Hematopoietic multipotent progenitor cell treated with erythropoietin and hydrocortisone succinate and interleukin-3 and kit ligand, for 6 days (in vitro differentiated cells): ENCODE measurements around the gene TMEM196.
"Not testable (repeated sequence)": the region's sequence is repeated elsewhere in the genome, so short reads cannot be mapped to it uniquely, and the experiment has no call there.

ENCODE experiments used
- DNase-seq: peaks from one replicate; pipeline ENCODE4 v3.0.0-alpha.2; 2015

The TMEM196 gene

DNA sequence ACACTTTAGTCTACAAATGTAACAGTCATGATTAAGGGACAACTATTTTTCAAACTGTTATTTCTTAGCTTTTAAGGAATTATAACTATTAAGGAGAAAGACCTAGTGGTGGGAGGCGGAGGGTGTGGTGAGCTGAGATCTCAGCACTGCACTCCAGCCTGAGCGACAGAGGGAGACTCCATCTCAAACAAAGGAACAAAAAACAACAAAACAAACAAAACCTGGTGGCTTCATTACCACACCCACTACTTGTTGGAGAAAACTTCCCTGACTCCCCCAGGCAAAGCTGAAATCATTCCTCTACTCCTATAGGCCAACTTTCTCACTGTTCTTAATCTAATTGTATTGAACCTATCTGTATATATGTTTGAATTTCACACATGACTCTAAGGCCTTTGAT lies 67.8 kb downstream of the TMEM196 start:
- no peak for DNase-seq

DNA sequence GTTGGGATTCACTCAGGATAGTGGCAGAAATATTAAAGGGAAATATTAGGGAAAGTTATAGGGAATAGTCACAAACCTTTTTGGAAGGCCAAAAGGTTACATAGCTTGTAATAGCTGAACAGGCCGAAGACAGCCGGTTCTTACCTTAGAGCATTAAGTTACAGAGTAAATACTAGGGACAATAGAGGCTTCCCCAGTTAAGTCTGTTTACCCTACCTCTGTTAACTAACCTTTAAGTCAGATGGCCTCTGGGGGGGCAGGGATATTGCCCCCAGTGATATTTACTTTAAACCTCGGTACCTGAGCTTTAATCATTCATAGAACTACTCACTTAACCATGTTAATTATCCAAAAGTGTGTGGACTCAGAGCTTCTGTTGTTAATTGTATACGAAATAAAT lies 71.9 kb downstream of the TMEM196 start:
- DNase-seq, result no peak

DNA sequence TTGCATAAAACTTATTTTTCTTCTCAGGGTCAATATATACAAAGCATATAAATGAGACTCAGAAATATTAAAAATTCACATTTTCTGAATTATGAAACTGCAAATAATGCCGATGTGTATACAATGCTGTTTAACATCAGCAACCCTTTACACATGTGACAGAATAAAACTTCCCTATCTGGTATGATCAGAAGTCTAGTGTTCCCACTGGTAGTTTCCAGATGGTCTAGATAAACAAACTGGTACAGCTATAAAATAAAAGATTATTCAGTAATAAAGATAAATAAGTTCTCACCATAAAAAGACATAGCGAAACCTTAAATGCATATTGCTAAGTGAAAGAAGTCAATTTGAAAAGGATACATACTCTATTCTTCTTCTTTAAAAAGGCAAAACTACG lies 72.5 kb downstream of the TMEM196 start:
- no peak for DNase-seq

DNA sequence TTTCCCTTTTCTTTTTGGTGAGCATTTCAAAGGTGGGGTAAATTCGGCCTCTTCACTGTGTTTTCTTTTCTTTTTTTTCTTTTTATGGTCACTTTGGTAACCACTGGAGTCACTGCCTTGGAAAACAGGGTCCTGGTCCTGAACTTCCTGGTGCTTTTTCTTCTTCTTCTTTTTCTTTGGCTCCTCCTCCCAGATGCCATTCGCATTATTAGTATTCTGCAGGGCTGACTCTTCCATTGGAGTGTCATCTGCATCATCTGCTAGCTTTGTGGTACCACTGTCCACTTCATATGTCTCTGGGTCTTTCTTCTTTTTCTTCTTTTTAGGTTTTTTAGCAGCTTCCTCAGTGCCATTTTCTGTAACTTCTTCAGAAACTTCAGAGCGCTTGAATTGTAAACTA lies 75.1 kb downstream of the TMEM196 start:
- no peak for DNase-seq

DNA sequence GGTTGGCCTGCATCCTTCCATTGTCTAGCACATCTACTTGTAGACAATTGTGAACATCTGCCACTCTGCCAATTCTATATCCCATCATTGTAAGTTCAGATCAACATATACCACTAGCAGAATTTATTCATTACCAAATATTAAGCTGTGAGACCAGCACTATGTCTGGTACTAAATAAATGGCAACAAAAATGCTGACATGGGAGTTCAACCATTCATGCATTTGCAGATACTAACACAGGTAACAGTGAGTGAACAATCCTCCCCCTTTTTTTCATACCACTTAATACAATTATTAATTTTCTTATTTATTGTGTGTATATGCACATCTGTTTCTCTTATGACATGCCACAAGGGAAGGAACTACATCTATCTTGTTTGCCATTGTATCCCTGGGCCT lies 76.5 kb downstream of the TMEM196 start:
- no peak for DNase-seq

DNA sequence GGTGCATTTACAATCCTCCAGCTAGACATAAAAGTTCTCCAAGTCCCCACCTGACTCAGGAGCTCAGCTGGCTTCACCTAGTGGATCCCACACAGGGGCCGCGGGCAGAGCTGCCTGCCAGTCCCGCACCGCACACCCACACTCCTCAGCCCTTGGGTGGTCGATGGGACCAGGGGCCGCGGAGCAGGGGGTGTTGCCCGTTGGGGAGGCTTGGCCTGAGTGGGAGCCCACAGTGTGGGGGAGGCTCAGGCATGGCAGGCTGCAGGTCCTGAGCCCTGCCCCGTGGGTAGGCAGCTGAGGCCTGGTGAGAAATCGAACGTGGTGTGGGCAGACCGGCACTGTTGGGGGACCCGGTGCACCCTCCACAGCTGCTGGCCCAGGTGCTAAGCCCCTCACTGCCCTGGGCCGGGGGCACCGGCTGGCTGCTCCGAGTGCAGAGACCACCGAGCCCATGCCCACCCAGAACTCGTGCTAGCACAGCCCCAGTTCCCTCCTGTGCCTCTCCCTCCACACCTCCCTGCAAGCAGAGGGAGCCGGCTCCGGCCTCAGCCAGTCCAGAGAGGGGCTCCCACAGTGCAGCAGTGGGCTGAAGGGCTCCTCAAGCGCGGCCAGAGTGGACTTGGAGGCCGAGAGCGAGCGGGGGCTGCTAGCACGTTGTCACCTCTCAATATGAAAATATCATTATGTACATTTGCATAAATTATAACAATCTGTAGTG lies 81.1 kb downstream of the TMEM196 start:
- DNase-seq, result no peak

DNA sequence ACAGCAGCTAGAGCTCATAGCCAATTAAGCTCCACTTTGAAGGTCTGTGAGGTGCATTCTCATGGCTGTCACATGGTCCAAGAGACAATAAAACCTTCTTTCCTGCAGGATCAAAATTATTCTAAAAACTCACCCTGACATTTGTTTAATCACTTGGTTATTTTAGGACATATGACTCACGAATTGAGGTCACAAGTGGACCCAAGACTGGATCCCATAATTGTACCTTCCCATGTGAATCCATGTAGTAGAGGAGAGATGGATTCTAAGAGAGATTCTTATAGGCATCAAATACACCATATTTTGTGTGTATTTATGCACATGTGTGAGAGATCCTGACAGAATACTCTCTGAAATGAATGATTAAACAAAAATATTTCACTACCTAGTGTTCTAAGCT lies 82.7 kb downstream of the TMEM196 start:
- DNase-seq, result no peak

DNA sequence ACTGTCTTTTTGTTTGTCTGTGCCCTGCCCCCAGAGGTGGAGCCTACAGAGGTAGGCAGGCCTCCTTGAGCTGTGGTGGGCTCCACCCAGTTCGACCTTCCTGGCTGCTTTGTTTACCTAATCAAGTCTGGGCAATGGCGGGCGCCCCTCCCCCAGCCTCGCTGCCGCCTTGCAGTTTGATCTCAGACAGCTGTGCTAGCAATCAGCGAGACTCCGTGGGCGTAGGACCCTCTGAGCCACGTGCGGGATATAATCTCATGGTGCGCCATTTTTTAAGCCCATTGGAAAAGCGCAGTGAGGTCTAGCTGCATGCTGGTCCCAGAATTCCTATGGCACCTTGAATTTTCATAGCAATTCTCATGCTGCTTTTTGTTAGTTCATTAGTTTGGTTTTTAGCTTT lies 84.3 kb downstream of the TMEM196 start:
- DNase-seq, result not testable (repeated sequence)

DNA sequence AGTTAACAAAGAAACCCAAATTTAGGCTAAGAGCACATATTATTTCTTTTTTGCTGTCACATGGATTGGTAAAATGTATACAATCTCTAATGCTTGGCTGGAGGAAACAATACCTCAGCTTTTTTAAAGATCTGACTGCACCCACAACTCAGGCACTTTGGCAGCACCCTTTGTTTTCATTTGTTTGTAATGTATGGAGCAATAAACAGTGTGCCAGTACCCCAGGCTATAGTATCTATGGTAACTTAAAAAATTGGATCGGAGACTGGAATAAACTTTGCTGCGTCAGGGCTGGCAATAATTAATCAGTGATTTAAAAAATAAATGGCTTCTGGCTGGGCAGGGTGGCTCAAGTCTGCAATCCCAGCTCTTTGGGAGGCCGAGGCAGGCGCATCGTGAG lies 91.8 kb downstream of the TMEM196 start:
- DNase-seq, result no peak

DNA sequence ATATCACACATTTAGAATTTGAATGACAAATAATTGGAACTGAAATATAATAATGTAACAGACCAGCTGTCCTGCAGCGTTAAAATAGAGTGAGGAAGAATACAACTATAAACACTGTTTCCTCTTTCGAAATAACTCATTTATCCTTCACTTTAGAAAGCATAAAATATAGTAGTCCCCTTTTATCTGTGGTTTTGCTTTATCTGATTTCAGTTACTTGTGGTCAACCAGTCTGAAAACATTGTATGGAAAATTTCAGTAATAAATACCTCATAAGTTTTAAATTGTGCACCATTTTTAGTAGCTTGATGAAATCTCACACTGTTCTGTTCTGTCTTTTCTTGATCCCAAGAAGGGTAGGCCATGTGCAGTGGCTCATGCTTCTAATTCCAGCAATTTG lies 96.2 kb downstream of the TMEM196 start:
- DNase-seq, result peak; percentile 84

DNA sequence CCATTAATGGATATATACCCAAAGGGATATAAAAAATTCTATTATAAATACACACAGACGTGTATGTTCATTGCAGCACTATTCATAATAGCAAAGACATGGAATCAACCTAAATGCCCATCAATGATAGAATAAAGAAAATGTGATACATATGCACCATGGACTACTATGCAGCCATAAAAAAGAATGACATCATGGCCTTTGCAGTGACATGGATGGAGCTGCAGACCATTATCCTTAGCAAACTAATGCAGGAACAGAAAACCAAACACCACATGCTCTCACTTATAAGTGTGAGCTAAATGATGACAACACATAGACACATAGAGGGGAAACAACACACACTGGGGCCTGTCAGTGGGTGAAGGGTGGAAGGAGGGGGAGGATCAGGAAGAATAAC lies 97.6 kb downstream of the TMEM196 start:
- DNase-seq, result no peak

DNA sequence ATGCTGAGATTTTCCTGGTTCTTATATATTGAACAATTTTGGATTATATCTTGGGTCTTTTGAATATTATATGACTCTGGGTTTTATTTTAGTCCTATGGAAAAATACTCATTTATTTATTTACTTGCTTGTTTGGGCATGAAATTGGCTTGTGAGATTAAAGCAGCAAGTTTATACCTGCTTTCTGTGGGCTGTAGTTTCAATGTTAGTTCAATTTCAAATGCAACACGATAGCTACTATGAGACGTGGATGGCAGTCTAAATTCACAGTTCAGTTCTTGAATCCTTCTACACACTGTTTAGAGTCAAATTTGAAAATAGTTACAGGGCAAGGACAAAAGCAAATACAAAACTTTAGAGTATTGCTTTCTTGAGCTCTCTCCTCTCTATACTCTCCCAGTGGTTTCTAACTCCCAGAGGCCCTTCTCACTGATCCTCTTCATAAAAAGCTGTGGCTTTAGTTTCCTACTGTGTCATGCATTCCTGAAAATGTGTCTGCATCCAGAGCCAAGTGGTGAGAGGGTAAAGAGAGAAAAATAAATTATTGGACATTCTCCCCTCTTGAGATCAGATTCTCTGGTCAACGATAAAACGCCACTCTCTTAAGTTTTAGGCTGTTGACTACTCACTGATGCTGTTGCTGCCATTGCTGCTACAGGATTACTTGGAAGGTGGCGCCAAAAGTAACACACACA lies 99.0 kb downstream of the TMEM196 start:
- no peak for DNase-seq

DNA sequence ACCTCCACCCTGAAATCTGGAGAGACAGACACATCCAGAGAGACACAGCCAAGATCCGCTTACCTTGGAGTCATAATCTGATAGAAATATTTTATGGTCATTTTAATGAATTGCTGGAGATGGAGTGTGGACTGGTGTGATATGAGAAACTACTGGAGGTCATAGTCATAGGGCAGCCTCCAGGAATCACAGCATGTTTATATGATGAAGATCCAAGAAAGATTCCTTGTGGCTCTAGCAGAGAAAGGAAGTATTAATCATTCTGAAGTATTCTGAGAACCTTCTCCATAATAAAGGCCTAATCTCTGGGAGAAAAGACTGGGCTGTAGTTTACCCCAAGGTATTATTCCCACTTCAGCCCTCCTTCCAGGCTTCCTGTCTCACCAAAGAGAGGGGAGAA lies 102.6 kb downstream of the TMEM196 start:
- no peak for DNase-seq
